DND-41 (cell line): Measurements from ENCODE around the gene TEX13B.

Experiments
- CTCF ChIP-seq: IDR thresholded peaks from 2 replicates; pipeline ENCODE4 v1.5.1; 2012; ENCODE audit warnings: borderline replicate concordance, low read length, moderate library complexity, mild to moderate bottlenecking; ENCODE audit not compliant: poor library complexity, severe bottlenecking; ENCODE audit errors: extremely low read depth
- EZH2 ChIP-seq: IDR thresholded peaks from 3 replicates; pipeline ENCODE4 v1.6.1; 2012; ENCODE audit warnings: borderline replicate concordance, low read depth, mild to moderate bottlenecking, moderate library complexity, low read length, inconsistent platforms; ENCODE audit not compliant: severe bottlenecking

GRCh38 chrX:108001218-108001814, 19.1 kb upstream of the TEX13B start:
- TF ChIP-seq EZH2 (no peak), CTCF (peak; percentile 61)
